Measurements from ENCODE around the gene HOXA2.
A peak's percentile ranks its signal among the peaks of the same experiment; 100 is the strongest.

Gene HOXA2

GRCh38 chr7:27112955-27113949 lies 10.8 kb upstream of the HOXA2 start (continued):
- no peak for TF ChIP-seq ZNF24 (tag by site-specific recombination; IDR thresholded peaks at IDR 0.05)
- no peak for TF ChIP-seq ZNF777 (tag by site-specific recombination; IDR thresholded peaks at IDR 0.05; ENCODE audit: borderline replicate concordance)
- peak; percentile 82 for TF ChIP-seq PRDM1 (tag by site-specific recombination; IDR thresholded peaks at IDR 0.05)
- TF ChIP-seq GLI4 (tag by site-specific recombination; IDR thresholded peaks at IDR 0.05): no peak
- TF ChIP-seq BCL11B (tag by site-specific recombination; IDR thresholded peaks at IDR 0.05; ENCODE audit: low read depth): peak; percentile 53; the same call in 1 of the 2 replicates
- TF ChIP-seq PRDM2 (tag by site-specific recombination; IDR thresholded peaks at IDR 0.05; ENCODE audit: borderline replicate concordance): no peak
- TF ChIP-seq ZNF221 (tag by site-specific recombination; IDR thresholded peaks at IDR 0.05; ENCODE audit: borderline replicate concordance): no peak
- TF ChIP-seq ZNF2 (tag by site-specific recombination; IDR thresholded peaks at IDR 0.05): no peak
- TF ChIP-seq ZFHX2 (tag by site-specific recombination; conservative IDR thresholded peaks at IDR 0.05): peak; percentile 14; the same call in 1 of the 2 replicates
- TF ChIP-seq ZNF629 (tag by site-specific recombination; IDR thresholded peaks at IDR 0.05): 0 out of 2 replicates have a peak, but pooled peaks have one; percentile 25
- no peak for TF ChIP-seq SP3 (tag by site-specific recombination; IDR thresholded peaks at IDR 0.05)
- no peak for TF ChIP-seq ZNF626 (tag by site-specific recombination; IDR thresholded peaks at IDR 0.05)
- TF ChIP-seq ZNF768 (tag by site-specific recombination; IDR thresholded peaks at IDR 0.05): no peak
- TF ChIP-seq KLF10 (tag by site-specific recombination; IDR thresholded peaks at IDR 0.05): no peak
- TF ChIP-seq ZNF37A (tag by site-specific recombination; IDR thresholded peaks at IDR 0.05): no peak
- TF ChIP-seq ZNF610 (tag by site-specific recombination; IDR thresholded peaks at IDR 0.05; ENCODE audit: borderline replicate concordance): no peak
- TF ChIP-seq ZNF211 (tag by site-specific recombination; IDR thresholded peaks at IDR 0.05; ENCODE audit: low read depth): no peak
- no peak for TF ChIP-seq ZBTB44 (tag by site-specific recombination; IDR thresholded peaks at IDR 0.05)
- 0 out of 2 replicates have a peak, but pooled peaks have one; percentile 25 for TF ChIP-seq KLF8 (tag by site-specific recombination; IDR thresholded peaks at IDR 0.05)
- no peak for TF ChIP-seq BCL6B (tag by site-specific recombination; IDR thresholded peaks at IDR 0.05)
- TF ChIP-seq RBAK (tag by site-specific recombination; IDR thresholded peaks at IDR 0.05): no peak
- no peak for TF ChIP-seq ZNF148 (tag by site-specific recombination; IDR thresholded peaks at IDR 0.05; ENCODE audit: borderline replicate concordance)
- TF ChIP-seq SP7 (tag by site-specific recombination; IDR thresholded peaks at IDR 0.05): peak; percentile 78
- no peak for TF ChIP-seq ZNF580 (tag by site-specific recombination; IDR thresholded peaks at IDR 0.05)
- 0 out of 2 replicates have a peak, but pooled peaks have one; percentile 12 for TF ChIP-seq INSM2 (tag by site-specific recombination; IDR thresholded peaks at IDR 0.05)
- TF ChIP-seq ZNF248 (tag by site-specific recombination; IDR thresholded peaks at IDR 0.05): no peak

Measured in HEK293 (cell line).